Panc1 (cell line): ENCODE results near the gene PIK3AP1. TPM values are rescaled to one million over a fixed set of nuclear protein-coding genes. Genes with fewer than 3 reads are reported as not detected.
"Not testable (repeated sequence)": the region's sequence is repeated elsewhere in the genome, so short reads cannot be mapped to it uniquely, and the experiment has no call there.

Experiments used
- ATAC-seq: fragments of 200-7000 bp; cut with Tn5 transposase; 2 replicates; pipeline ENCODE4 v1.9.1; 2020; ENCODE audit warnings: mild to moderate bottlenecking, moderate library complexity
- BruUV-seq: library from RNA; stranded (reverse); fragments of 400-500 nt; replicated peaks from 2 replicates; lab custom pipeline; 2021; lab: Mats Ljungman, UMichigan
- CTCF ChIA-PET: fragments of 300-600 bp; sonication (Branson Sonifier 250); formaldehyde crosslinking; loops from one replicate; lab custom pipeline; 2022; ENCODE audit warnings: antibody characterized with exemption; lab: Charles Lee
- POLR2A ChIA-PET: fragments of 300-600 bp; sonication (Branson Sonifier 250); formaldehyde crosslinking; loops from one replicate; lab custom pipeline; 2022; ENCODE audit warnings: antibody characterized with exemption; lab: Charles Lee
- DNase-seq: peaks from one replicate; pipeline ENCODE4 v3.0.0-alpha.2; 2010; ENCODE audit warnings: low read depth, low spot score
- H3K27ac ChIP-seq: 2 replicates; pipeline ENCODE4 v1.5.1; 2011; ENCODE audit warnings: mild to moderate bottlenecking, low read length, inconsistent platforms
- H3K27me3 ChIP-seq: fragments of 200-500 bp; sonication (Bioruptor generic); 2 replicates; pipeline ENCODE4 v1.6.0; 2014; ENCODE audit warnings: low read length, inconsistent platforms; ENCODE audit not compliant: control insufficient read depth, insufficient read depth
- H3K36me3 ChIP-seq: fragments of 200-500 bp; sonication (Bioruptor generic); 2 replicates; pipeline ENCODE4 v1.5.1; 2014; ENCODE audit warnings: inconsistent platforms, mild to moderate bottlenecking, low read length, moderate library complexity; ENCODE audit not compliant: control insufficient read depth, insufficient read depth
- H3K4me1 ChIP-seq: 2 replicates; pipeline ENCODE4 v1.5.1; 2011; ENCODE audit warnings: inconsistent platforms, mild to moderate bottlenecking, low read length, moderate library complexity; ENCODE audit not compliant: control insufficient read depth, insufficient read depth
- H3K4me3 ChIP-seq, 2 experiments: 2 replicates each; pipeline ENCODE4 v1.5.1; 2011 to 2012; ENCODE audit warnings: low read depth in 2 of 2, low read length in 2 of 2, mild to moderate bottlenecking in 2 of 2, inconsistent platforms in 1 of 2, moderate library complexity in 1 of 2
- H3K9me3 ChIP-seq: fragments of 200-500 bp; sonication (Bioruptor generic); 2 replicates; pipeline ENCODE4 v1.5.1; 2014; ENCODE audit warnings: low read depth, mild to moderate bottlenecking, inconsistent platforms, low read length, moderate library complexity; ENCODE audit not compliant: control insufficient read depth, insufficient read depth
- CTCF ChIP-seq: fragments of 450-650 bp; IDR thresholded peaks from 2 replicates; pipeline ENCODE4 v1.5.1; 2017; ENCODE audit warnings: mild to moderate bottlenecking
- POLR2AphosphoS5 ChIP-seq: IDR thresholded peaks from 2 replicates; pipeline ENCODE4 v1.6.1; 2012; ENCODE audit warnings: mild to moderate bottlenecking, low read depth, low read length, moderate library complexity
- SIN3A ChIP-seq: IDR thresholded peaks from 2 replicates; pipeline ENCODE4 v1.6.1; 2012; ENCODE audit warnings: low read depth, mild to moderate bottlenecking, low read length, moderate library complexity, borderline replicate concordance; ENCODE audit not compliant: insufficient read depth
- TCF7L2 ChIP-seq: IDR thresholded peaks from 2 replicates; pipeline ENCODE4 v1.6.1; 2011; ENCODE audit warnings: mild to moderate bottlenecking, low read depth, low read length, inconsistent platforms
- in situ Hi-C: cut with HindIII; loops from 2 replicates; pipeline ENCODE4 v1.10.0; 2016; ENCODE audit warnings: low sequenced_read_pairs, low pct_unique_long_range_greater_than_20kb
- intact Hi-C: fragments of 100-400 bp; cut with micrococcal nuclease; formaldehyde crosslinking; loops from one replicate; pipeline ENCODE4 v1.10.0; 2022; ENCODE audit not compliant: unreplicated experiment
- total RNA-seq: library from RNA; stranded (reverse); gene quantifications from one replicate; pipeline ENCODE4 v1.2.1, GENCODE V29; 2021; ENCODE audit not compliant: unreplicated experiment
- TF ChIP-seq, protein P1 (sequence below), 2 experiments: IDR thresholded peaks; 2 replicates each; pipeline ENCODE4 v1.6.1; 2011 to 2012; ENCODE audit warnings: low read depth in 2 of 2, control low read depth in 1 of 2, low read length in 1 of 2, mild to moderate bottlenecking in 1 of 2, moderate library complexity in 1 of 2; ENCODE audit not compliant: insufficient read depth in 1 of 2

The PIK3AP1 gene
- total RNA-seq, 1 experiment from 2014 or later = 2.6 TPM

DNA sequence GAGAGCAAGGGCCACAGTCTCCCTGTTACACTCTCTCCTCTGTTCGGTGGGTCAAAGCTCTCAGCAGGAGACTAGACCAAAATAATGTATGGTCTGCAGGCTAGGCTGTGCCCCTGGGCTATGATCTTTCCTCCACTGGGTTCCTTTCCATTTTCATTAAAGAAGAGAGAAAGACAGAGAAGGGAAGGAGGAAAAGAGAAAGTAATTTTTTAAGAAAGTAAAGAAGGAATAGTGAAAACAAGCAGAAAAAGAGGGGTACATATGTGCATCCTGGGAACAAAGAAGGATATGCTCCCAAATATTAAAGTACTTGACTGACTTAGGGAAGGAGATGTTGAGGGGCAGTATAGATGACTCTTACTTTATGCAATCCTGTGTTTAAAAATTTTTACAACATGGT, 33.6 kb upstream of the PIK3AP1 start:
- no peak overlapping the region for H3K4me3 ChIP-seq
- intact Hi-C loops = no loop called here
- H3K4me1 ChIP-seq = no peaks in the 10 kb centered on the region
- H3K36me3 ChIP-seq = no peaks in the 10 kb centered on the region
- no peaks in the 10 kb centered on the region; the same call in 1 of the 2 replicates for H3K27me3 ChIP-seq
- POLR2A ChIA-PET = no interaction called here
- no peak overlapping the region for H3K27ac ChIP-seq
- no peaks in the 10 kb centered on the region for H3K9me3 ChIP-seq
- DNase-seq (no peak), ATAC-seq (no peak)
- TF ChIP-seq, protein P1, sequence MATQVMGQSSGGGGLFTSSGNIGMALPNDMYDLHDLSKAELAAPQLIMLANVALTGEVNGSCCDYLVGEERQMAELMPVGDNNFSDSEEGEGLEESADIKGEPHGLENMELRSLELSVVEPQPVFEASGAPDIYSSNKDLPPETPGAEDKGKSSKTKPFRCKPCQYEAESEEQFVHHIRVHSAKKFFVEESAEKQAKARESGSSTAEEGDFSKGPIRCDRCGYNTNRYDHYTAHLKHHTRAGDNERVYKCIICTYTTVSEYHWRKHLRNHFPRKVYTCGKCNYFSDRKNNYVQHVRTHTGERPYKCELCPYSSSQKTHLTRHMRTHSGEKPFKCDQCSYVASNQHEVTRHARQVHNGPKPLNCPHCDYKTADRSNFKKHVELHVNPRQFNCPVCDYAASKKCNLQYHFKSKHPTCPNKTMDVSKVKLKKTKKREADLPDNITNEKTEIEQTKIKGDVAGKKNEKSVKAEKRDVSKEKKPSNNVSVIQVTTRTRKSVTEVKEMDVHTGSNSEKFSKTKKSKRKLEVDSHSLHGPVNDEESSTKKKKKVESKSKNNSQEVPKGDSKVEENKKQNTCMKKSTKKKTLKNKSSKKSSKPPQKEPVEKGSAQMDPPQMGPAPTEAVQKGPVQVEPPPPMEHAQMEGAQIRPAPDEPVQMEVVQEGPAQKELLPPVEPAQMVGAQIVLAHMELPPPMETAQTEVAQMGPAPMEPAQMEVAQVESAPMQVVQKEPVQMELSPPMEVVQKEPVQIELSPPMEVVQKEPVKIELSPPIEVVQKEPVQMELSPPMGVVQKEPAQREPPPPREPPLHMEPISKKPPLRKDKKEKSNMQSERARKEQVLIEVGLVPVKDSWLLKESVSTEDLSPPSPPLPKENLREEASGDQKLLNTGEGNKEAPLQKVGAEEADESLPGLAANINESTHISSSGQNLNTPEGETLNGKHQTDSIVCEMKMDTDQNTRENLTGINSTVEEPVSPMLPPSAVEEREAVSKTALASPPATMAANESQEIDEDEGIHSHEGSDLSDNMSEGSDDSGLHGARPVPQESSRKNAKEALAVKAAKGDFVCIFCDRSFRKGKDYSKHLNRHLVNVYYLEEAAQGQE (IDR thresholded peaks at IDR 0.05; ENCODE audit: insufficient read depth in 1 of 2, low read depth in 2 of 2, low read length in 1 of 2) = no peak
- TF ChIP-seq TCF7L2 (no peak), SIN3A (no peak), CTCF (no peak)
- CTCF ChIA-PET = interaction anchor here (0.6 kb wide), 1 partner anchor 303 kb away, joined by 3 read pairs; no protein-coding TSS in a partner anchor
- BruUV-seq = no TSS peak
- in situ Hi-C loops = no loop called here

GRCh38 chr10:96752375-96752774, 32.1 kb upstream of the PIK3AP1 start:
- H3K4me1 ChIP-seq = no peaks in the 10 kb centered on the region
- BruUV-seq = no TSS peak
- DNase-seq (no peak), ATAC-seq (no peak)
- no peak overlapping the region for H3K4me3 ChIP-seq
- intact Hi-C loops = no loop called here
- in situ Hi-C loops = no loop called here
- H3K27me3 ChIP-seq = no peaks in the 10 kb centered on the region; the same call in 1 of the 2 replicates
- no peaks in the 10 kb centered on the region for H3K36me3 ChIP-seq
- no peak for TF ChIP-seq POLR2AphosphoS5
- TF ChIP-seq CTCF = no peak
- no peak for TF ChIP-seq TCF7L2
- TF ChIP-seq, protein P1 (IDR thresholded peaks at IDR 0.05; ENCODE audit: insufficient read depth in 1 of 2, low read depth in 2 of 2, low read length in 1 of 2) = no peak
- TF ChIP-seq SIN3A = no peak
- H3K27ac ChIP-seq = no peak overlapping the region
- no peaks in the 10 kb centered on the region for H3K9me3 ChIP-seq
- CTCF ChIA-PET = no interaction called here
- POLR2A ChIA-PET = no interaction called here

DNA sequence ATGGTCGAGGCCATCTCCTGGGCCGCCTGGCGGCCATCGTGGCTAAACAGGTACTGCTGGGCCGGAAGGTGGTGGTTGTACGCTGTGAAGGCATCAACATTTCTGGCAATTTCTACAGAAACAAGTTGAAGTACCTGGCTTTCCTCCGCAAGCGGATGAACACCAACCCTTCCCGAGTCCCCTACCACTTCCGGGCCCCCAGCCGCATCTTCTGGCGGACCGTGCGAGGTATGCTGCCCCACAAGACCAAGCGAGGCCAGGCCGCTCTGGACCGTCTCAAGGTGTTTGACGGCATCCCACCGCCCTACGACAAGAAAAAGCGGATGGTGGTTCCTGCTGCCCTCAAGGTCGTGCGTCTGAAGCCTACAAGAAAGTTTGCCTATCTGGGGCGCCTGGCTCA, 30.0 kb upstream of the PIK3AP1 start:
- H3K27me3 ChIP-seq, H3K9me3 ChIP-seq, intact Hi-C loops, H3K4me3 ChIP-seq, CTCF ChIA-PET, in situ Hi-C loops, H3K27ac ChIP-seq, H3K4me1 ChIP-seq, DNase-seq, ATAC-seq, H3K36me3 ChIP-seq: not testable (repeated sequence)
- TSS peak; percentile 70 for BruUV-seq
- POLR2A ChIA-PET = interaction anchor here (1.0 kb wide), 1 partner anchor 12 kb away, joined by 3 read pairs; no protein-coding TSS in a partner anchor
